ENCODE results near the gene SMG9. TPM values are rescaled to one million over a fixed set of nuclear protein-coding genes. Genes with fewer than 3 reads are reported as not detected.

Gene SMG9
- total and polyA plus RNA-seq, 8 donors, result 6.6 to 23.0 (median 13.1) TPM

DNA sequence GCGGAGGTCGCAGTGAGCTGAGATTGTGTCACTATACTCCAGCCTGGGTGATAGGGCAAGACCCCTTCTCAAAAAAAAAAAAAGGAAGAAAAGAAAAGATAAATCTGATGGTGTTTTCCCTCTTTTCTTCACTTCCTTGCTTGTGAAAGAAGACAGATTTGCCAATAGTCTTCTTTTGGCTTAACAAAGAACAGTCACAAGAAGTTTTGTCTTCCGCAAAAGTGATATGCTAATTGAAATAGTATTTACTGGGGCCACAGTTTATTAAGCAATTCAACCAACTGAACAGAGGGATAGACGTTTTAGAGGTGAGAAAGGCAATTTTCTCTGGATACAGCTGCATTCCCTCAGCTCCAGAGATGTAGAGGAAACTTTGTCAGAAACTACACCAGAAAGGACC is 61.9 kb downstream of the SMG9 start:
- DNase-seq (no peak), FAIRE-seq (no peak), ATAC-seq (no peak)
- H3K9me3 ChIP-seq, result no peaks in the 10 kb centered on the region
- H3K27ac ChIP-seq, result no peak overlapping the region
- no peaks in the 10 kb centered on the region for H3K36me3 ChIP-seq
- no peaks in the 10 kb centered on the region for H3K4me1 ChIP-seq
- no peaks in the 10 kb centered on the region for H3K27me3 ChIP-seq
- 65 to 68% methylated on average over 4 of the region's 4 CpGs for WGBS, 2 donors
- H3K4me3 ChIP-seq, result no peak overlapping the region
- TF ChIP-seq, protein P1, sequence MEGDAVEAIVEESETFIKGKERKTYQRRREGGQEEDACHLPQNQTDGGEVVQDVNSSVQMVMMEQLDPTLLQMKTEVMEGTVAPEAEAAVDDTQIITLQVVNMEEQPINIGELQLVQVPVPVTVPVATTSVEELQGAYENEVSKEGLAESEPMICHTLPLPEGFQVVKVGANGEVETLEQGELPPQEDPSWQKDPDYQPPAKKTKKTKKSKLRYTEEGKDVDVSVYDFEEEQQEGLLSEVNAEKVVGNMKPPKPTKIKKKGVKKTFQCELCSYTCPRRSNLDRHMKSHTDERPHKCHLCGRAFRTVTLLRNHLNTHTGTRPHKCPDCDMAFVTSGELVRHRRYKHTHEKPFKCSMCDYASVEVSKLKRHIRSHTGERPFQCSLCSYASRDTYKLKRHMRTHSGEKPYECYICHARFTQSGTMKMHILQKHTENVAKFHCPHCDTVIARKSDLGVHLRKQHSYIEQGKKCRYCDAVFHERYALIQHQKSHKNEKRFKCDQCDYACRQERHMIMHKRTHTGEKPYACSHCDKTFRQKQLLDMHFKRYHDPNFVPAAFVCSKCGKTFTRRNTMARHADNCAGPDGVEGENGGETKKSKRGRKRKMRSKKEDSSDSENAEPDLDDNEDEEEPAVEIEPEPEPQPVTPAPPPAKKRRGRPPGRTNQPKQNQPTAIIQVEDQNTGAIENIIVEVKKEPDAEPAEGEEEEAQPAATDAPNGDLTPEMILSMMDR (IDR thresholded peaks at IDR 0.05), result no peak
- intact Hi-C loops (cut with DNase I), result no loop called here

DNA sequence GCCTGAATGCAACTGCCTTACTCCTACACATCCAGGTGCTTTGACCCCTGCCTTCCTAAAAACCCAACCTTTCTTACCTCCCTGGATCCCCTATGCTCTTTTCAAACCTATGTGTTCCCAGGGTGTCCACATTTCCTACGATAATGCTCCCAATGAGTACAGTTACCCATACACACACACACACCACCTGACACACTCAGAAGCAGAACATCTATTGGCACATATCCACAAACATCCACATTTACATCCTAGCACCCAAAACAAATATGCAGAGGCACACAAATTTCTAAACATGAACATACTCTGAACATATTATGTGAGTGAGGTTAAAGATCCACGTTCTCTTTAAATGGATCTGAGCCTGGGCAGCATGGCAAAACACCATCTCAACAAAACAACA is 62.4 kb downstream of the SMG9 start:
- TF ChIP-seq, protein P1 (IDR thresholded peaks at IDR 0.05), result no peak
- DNase-seq (no peak), FAIRE-seq (no peak), ATAC-seq (no peak)
- 48 to 60% methylated on average over 2 of the region's 2 CpGs for WGBS, 2 donors
- no peak overlapping the region for H3K4me3 ChIP-seq
- H3K27ac ChIP-seq, result no peak overlapping the region
- H3K36me3 ChIP-seq, result no peaks in the 10 kb centered on the region
- intact Hi-C loops (cut with DNase I), result no loop called here
- no peaks in the 10 kb centered on the region for H3K9me3 ChIP-seq
- H3K4me1 ChIP-seq, result no peaks in the 10 kb centered on the region
- H3K27me3 ChIP-seq, result no peaks in the 10 kb centered on the region

DNA sequence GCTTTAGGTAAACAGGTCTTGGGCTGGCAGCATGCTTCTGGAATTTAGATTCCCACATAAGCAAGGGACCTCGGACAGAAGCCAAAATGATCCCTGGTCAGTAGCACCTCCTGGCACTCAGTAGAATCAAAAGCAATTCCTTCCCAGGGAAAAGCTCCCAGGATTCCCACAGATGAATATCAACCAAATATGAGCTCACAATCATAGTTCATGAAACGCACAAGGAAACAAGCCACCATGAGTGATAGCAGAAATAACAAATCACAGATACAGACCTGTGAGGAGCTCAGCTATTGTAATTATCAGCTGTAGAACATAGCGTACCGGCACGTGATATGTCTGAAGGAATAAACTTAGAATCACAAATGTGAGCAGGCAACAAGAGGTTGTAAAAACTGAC is 63.0 kb downstream of the SMG9 start:
- Histone ChIP-seq H3K36me3 (no peaks in the 10 kb centered on the region), H3K9me3 (no peaks in the 10 kb centered on the region), H3K27ac (no peak overlapping the region), H3K4me1 (no peaks in the 10 kb centered on the region), H3K27me3 (no peaks in the 10 kb centered on the region), H3K4me3 (no peak overlapping the region)
- no peak for DNase-seq
- FAIRE-seq, result no peak
- TF ChIP-seq, protein P1 (IDR thresholded peaks at IDR 0.05), result no peak
- intact Hi-C loops (cut with DNase I), result no loop called here
- 73 to 74% methylated on average over 5 of the region's 5 CpGs for WGBS, 2 donors
- no peak for ATAC-seq

- ATAC-seq (no peak), DNase-seq (no peak), FAIRE-seq (no peak)
- Histone ChIP-seq H3K27me3 (no peaks in the 10 kb centered on the region), H3K4me3 (no peak overlapping the region), H3K4me1 (no peaks in the 10 kb centered on the region), H3K27ac (no peak overlapping the region), H3K9me3 (no peaks in the 10 kb centered on the region), H3K36me3 (no peaks in the 10 kb centered on the region)
- 63 to 77% methylated on average over 3 of the region's 3 CpGs for WGBS, 2 donors
- intact Hi-C loops (cut with DNase I), result no loop called here
- TF ChIP-seq, protein P1 (IDR thresholded peaks at IDR 0.05), result no peak
Measured at GRCh38 chr19:43690890-43691289, 63.9 kb downstream of the SMG9 start.

GRCh38 chr19:43690444-43690843 is 64.3 kb downstream of the SMG9 start:
- TF ChIP-seq, protein P1 (IDR thresholded peaks at IDR 0.05), result no peak
- FAIRE-seq (no peak), DNase-seq (no peak), ATAC-seq (no peak)
- no peaks in the 10 kb centered on the region for H3K9me3 ChIP-seq
- intact Hi-C loops (cut with DNase I), result no loop called here
- H3K27ac ChIP-seq, result no peak overlapping the region
- 42 to 45% methylated on average over 3 of the region's 3 CpGs for WGBS, 2 donors
- no peak overlapping the region for H3K4me3 ChIP-seq
- no peaks in the 10 kb centered on the region for H3K36me3 ChIP-seq
- H3K27me3 ChIP-seq, result no peaks in the 10 kb centered on the region
- no peaks in the 10 kb centered on the region for H3K4me1 ChIP-seq

All from pancreas (tissue), 10 donors.